Stimulated activated CD8-positive, alpha-beta memory T cell treated with anti-CD3 and anti-CD28 coated beads, Interleukin-12 subunit alpha, Interleukin-12 subunit beta, amount 100 ng/mL, for 1 hour (primary cell): Measurements from ENCODE around the gene RAB33A.

Source experiments
- DNase-seq: peaks from one replicate; pipeline ENCODE4 v3.0.0-alpha.2; 2020; ENCODE audit warnings: low read depth

Gene RAB33A

GRCh38 chrX:130171446-130172126, at the start of gene RAB33A:
Gene RAB33A (plus strand): TSS chrX:130171962. CDS start chrX:130172063, 101 bp downstream.
- DNase-seq, result peak; percentile 17

- no peak for DNase-seq
These were observed 47.2 kb upstream of the RAB33A start for GRCh38 chrX:130124577-130124976.

- no peak for DNase-seq
These were observed 46.5 kb upstream of the RAB33A start for GRCh38 chrX:130125091-130125874.

- DNase-seq, result no peak
These were observed 40.8 kb upstream of the RAB33A start for GRCh38 chrX:130130990-130131389.

- DNase-seq, result no peak
These were observed 35.3 kb upstream of the RAB33A start for GRCh38 chrX:130136496-130136895.

GRCh38 chrX:130136961-130137360, 34.8 kb upstream of the RAB33A start:
- no peak for DNase-seq

- DNase-seq, result no peak
These were observed 32.1 kb upstream of the RAB33A start for GRCh38 chrX:130139474-130140201.

GRCh38 chrX:130144509-130144908, 27.3 kb upstream of the RAB33A start:
- DNase-seq, result no peak

- DNase-seq, result no peak
These were observed 26.6 kb upstream of the RAB33A start for GRCh38 chrX:130145123-130145522.

GRCh38 chrX:130147631-130148030, 24.1 kb upstream of the RAB33A start:
- DNase-seq, result no peak

GRCh38 chrX:130155564-130155963, 16.2 kb upstream of the RAB33A start:
- no peak for DNase-seq

- DNase-seq, result no peak
These were observed 13.5 kb upstream of the RAB33A start for GRCh38 chrX:130158311-130158710.

- DNase-seq, result no peak
These were observed 12.0 kb upstream of the RAB33A start for GRCh38 chrX:130159776-130160175.

- DNase-seq, result no peak
These were observed 9.5 kb upstream of the RAB33A start for GRCh38 chrX:130162094-130162735.

- no peak for DNase-seq
These were observed 8.4 kb upstream of the RAB33A start for GRCh38 chrX:130163398-130163797.

- DNase-seq, result no peak
These were observed 6.5 kb upstream of the RAB33A start for GRCh38 chrX:130165181-130165702.

GRCh38 chrX:130165703-130166502, 5.9 kb upstream of the RAB33A start, which contains the start of gene AIFM1:
Gene AIFM1 (minus strand): TSS chrX:130165841. CDS start chrX:130165656, 185 bp downstream.
- peak; percentile 73 for DNase-seq

GRCh38 chrX:130166503-130166777, 5.3 kb upstream of the RAB33A start:
- no peak for DNase-seq

- DNase-seq, result no peak
These were observed 4.7 kb upstream of the RAB33A start for GRCh38 chrX:130167040-130167439.

- peak; percentile 20 for DNase-seq
These were observed 863 bp upstream of the RAB33A start for GRCh38 chrX:130170752-130171445.
